Spleen (tissue), 11 donors: ENCODE results near the gene CFI. TPM values are rescaled to one million over a fixed set of nuclear protein-coding genes. Genes with fewer than 3 reads are reported as not detected.

Source experiments
- DNase-seq: peaks from one replicate; pipeline ENCODE4 v3.0.0-alpha.2; 2020
- H3K27ac ChIP-seq, 8 donors: fragments of 200-600 bp; sonication (generic) in 7 of 8; 1 replicate in 4 of 8; 2 replicates in 4 of 8; pipeline versions ENCODE4 v1.5.0 to v1.8.0; 2016 to 2021; ENCODE audit warnings: inconsistent platforms in 4 of 8, mild to moderate bottlenecking in 4 of 8, moderate library complexity in 1 of 8
- H3K27me3 ChIP-seq, 7 donors: fragments of 200-600 bp; sonication (generic) in 6 of 7; replicated peaks in 1 of 7; 1 replicate in 4 of 7; 2 replicates in 3 of 7; pipeline versions ENCODE4 v1.5.0 to v1.8.0; 2016 to 2021; ENCODE audit warnings: inconsistent platforms in 3 of 7, mild to moderate bottlenecking in 1 of 7
- H3K36me3 ChIP-seq, 6 donors: fragments of 200-600 bp; sonication (generic) in 5 of 6; 1 replicate in 4 of 6; 2 replicates in 2 of 6; pipeline versions ENCODE4 v1.5.0 to v1.8.0; 2016 to 2021; ENCODE audit warnings: inconsistent platforms in 2 of 6
- H3K4me1 ChIP-seq, 6 donors: fragments of 200-600 bp; sonication (generic) in 5 of 6; 1 replicate in 3 of 6; 2 replicates in 3 of 6; pipeline versions ENCODE4 v1.5.0 to v1.8.0; 2016 to 2021; ENCODE audit warnings: inconsistent platforms in 3 of 6
- H3K4me3 ChIP-seq, 8 donors: fragments of 200-600 bp; sonication (generic) in 7 of 8; 1 replicate in 4 of 8; 2 replicates in 4 of 8; pipeline versions ENCODE4 v1.5.0 to v1.8.0; 2016 to 2021; ENCODE audit warnings: inconsistent platforms in 4 of 8, mild to moderate bottlenecking in 4 of 8, moderate library complexity in 2 of 8
- H3K9me3 ChIP-seq, 8 donors: fragments of 200-600 bp; sonication (generic) in 7 of 8; 1 replicate in 4 of 8; 2 replicates in 4 of 8; pipeline versions ENCODE4 v1.5.0 to v1.8.0; 2016 to 2021; ENCODE audit warnings: inconsistent platforms in 4 of 8
- CTCF ChIP-seq, 11 experiments: fragments of 200-600 bp in 7 of 11; fragments of 450-650 bp in 4 of 11; sonication (generic) in 4 of 11; IDR thresholded peaks in 8 of 11; conservative IDR thresholded peaks in 3 of 11; 1 replicate in 7 of 11; 2 replicates in 4 of 11; pipeline versions ENCODE4 v1.4.0 to v1.8.0; 2016 to 2021; ENCODE audit warnings: antibody characterized with exemption in 11 of 11, inconsistent platforms in 4 of 11, mild to moderate bottlenecking in 1 of 11
- POLR2A ChIP-seq, 3 donors: fragments of 450-650 bp; IDR thresholded peaks; one replicate each; pipeline ENCODE4 v1.5.1; 2017; ENCODE audit warnings: antibody characterized with exemption in 3 of 3, mild to moderate bottlenecking in 1 of 3
- POLR2AphosphoS5 ChIP-seq, 3 donors: sonication (generic); formaldehyde crosslinking; IDR thresholded peaks; one replicate each; pipeline ENCODE4 v1.5.1; 2017; ENCODE audit warnings: antibody characterized with exemption in 3 of 3
- WGBS, 5 donors: extraction: QIAGEN DNeasy Blood & Tissue Kit in 3 of 5; methylation state at CpG; one replicate each; pipeline versions ENCODE4 v1.1.5 to v1.1.7; 2013 to 2018; 5-methylcytosine and 5-hydroxymethylcytosine counted together
- intact Hi-C: fragments of 100-400 bp; cut with DNase I; formaldehyde crosslinking; loops from one replicate; pipeline ENCODE4 v1.15.0; 2023; ENCODE audit warnings: low total_unique reads
- polyA plus RNA-seq, 3 donors: library from polyadenylated mRNA; stranded (reverse); fragments of 200-250 nt; gene quantifications; one replicate each; pipeline ENCODE4 v1.2.1, GENCODE V29; 2013
- total RNA-seq, 7 donors: library from RNA; depleted of rRNA in 3 of 7; stranded (reverse); fragments of >200 nt in 3 of 7; fragmentation: NEBNext Ultra II Directional in 4 of 7; extraction: Animal tissue kit (Norgen Biotek cat#: 25700) in 4 of 7; gene quantifications; one replicate each; pipeline versions ENCODE4 v1.1.0 to v1.2.1, GENCODE V29; 2016 to 2021
- donor health status: healthy with polysubstance abuse.
- donor health status: DM: no; HTN: no; CAD: no; lungs with moderate emphysema.
- donor health status: DM: no; HTN: no; CAD: no.
- donor health status: Bipolar disorder and iron deficiency.
- donor health status: healthy.
- donor health status: DM: no; HTN: no; CAD: no.
- donor health status: DM: yes; HTN: yes; CAD: no.

The CFI gene
- total and polyA plus RNA-seq, 10 donors: 9.8 to 88.2 (median 59.0) TPM

GRCh38 chr4:109719604-109720003 is 82.2 kb downstream of the CFI start:
- WGBS, 5 donors: 94 to 99% (median 95%) methylated on average over 4 of the region's 4 CpGs
- no peak overlapping the region for H3K4me3 ChIP-seq
- H3K27me3 ChIP-seq: no peaks in the 10 kb centered on the region
- H3K9me3 ChIP-seq: no peaks in the 10 kb centered on the region
- TF ChIP-seq POLR2AphosphoS5 (IDR thresholded peaks at IDR 0.05): no peak
- no peak for TF ChIP-seq CTCF (IDR thresholded peaks at IDR 0.05 in 8 of 11, conservative IDR thresholded peaks at IDR 0.05 in 3 of 11)
- TF ChIP-seq POLR2A (IDR thresholded peaks at IDR 0.05): no peak
- H3K4me1 ChIP-seq: peaks cover 0 to 8% (median 0%) of the 10 kb centered on the region in 6 donors
- no peak for DNase-seq
- intact Hi-C loops: no loop called here
- H3K36me3 ChIP-seq: peaks cover 0 to 30% (median 7%) of the 10 kb centered on the region in 6 donors
- no peak overlapping the region for H3K27ac ChIP-seq

- intact Hi-C loops: no loop called here
- Histone ChIP-seq H3K9me3 (no peaks in the 10 kb centered on the region), H3K4me1 (peaks cover 0 to 8% (median 0%) of the 10 kb centered on the region in 6 donors), H3K4me3 (no peak overlapping the region), H3K27me3 (no peaks in the 10 kb centered on the region), H3K36me3 (peaks cover 0 to 38% (median 11%) of the 10 kb centered on the region in 6 donors), H3K27ac (no peak overlapping the region)
- no peak for DNase-seq
- no peak for TF ChIP-seq CTCF (IDR thresholded peaks at IDR 0.05 in 8 of 11, conservative IDR thresholded peaks at IDR 0.05 in 3 of 11)
- TF ChIP-seq POLR2AphosphoS5 (IDR thresholded peaks at IDR 0.05): no peak
- no peak for TF ChIP-seq POLR2A (IDR thresholded peaks at IDR 0.05)
- 92 to 100% (median 96%) methylated on average over 1 of the region's 1 CpG for WGBS, 5 donors
Measured at GRCh38 chr4:109718759-109719158, 83.0 kb downstream of the CFI start.

GRCh38 chr4:109713500-109713899 is 88.3 kb downstream of the CFI start:
- WGBS, 5 donors: 89 to 98% (median 91%) methylated on average over 3 of the region's 3 CpGs
- Histone ChIP-seq H3K9me3 (no peaks in the 10 kb centered on the region), H3K36me3 (peaks cover 0 to 59% (median 13%) of the 10 kb centered on the region in 6 donors)

GRCh38 chr4:109708990-109709389 is 92.8 kb downstream of the CFI start:
- peaks cover 0 to 7% (median 5%) of the 10 kb centered on the region in 6 donors for H3K4me1 ChIP-seq
- intact Hi-C loops: loop anchor here (10.0 kb wide), 2 partner anchors 116 to 144 kb away; partner anchors contain the start of genes MCUB and RRH
- no peak overlapping the region for H3K4me3 ChIP-seq
- no peaks in the 10 kb centered on the region for H3K27me3 ChIP-seq
- H3K36me3 ChIP-seq: peaks cover 0 to 33% (median 3%) of the 10 kb centered on the region in 6 donors
- H3K27ac ChIP-seq: no peak overlapping the region
- H3K9me3 ChIP-seq: no peaks in the 10 kb centered on the region
- DNase-seq: no peak
- no peak for TF ChIP-seq POLR2A (IDR thresholded peaks at IDR 0.05)
- no peak for TF ChIP-seq POLR2AphosphoS5 (IDR thresholded peaks at IDR 0.05)
- no peak for TF ChIP-seq CTCF (IDR thresholded peaks at IDR 0.05 in 8 of 11, conservative IDR thresholded peaks at IDR 0.05 in 3 of 11)
- 84 to 97% (median 90%) methylated on average over 1 of the region's 1 CpG for WGBS, 5 donors

More at GRCh38 chr4:109713500-109713899, 88.3 kb downstream of the CFI start:
- Histone ChIP-seq H3K4me3 (no peak overlapping the region), H3K27me3 (no peaks in the 10 kb centered on the region), H3K27ac (no peak overlapping the region), H3K4me1 (no peaks in the 10 kb centered on the region)
- DNase-seq: no peak
- intact Hi-C loops: no loop called here
- no peak for TF ChIP-seq POLR2A (IDR thresholded peaks at IDR 0.05)
- no peak for TF ChIP-seq POLR2AphosphoS5 (IDR thresholded peaks at IDR 0.05)
- TF ChIP-seq CTCF (IDR thresholded peaks at IDR 0.05 in 8 of 11, conservative IDR thresholded peaks at IDR 0.05 in 3 of 11): no peak
